GM12872 (cell line): ENCODE measurements around the gene KLHL2.

ENCODE experiments used
- TF ChIP-seq, protein P1 (sequence below): IDR thresholded peaks from 3 replicates; pipeline ENCODE4 v1.5.1; 2011; ENCODE audit warnings: low read depth, mild to moderate bottlenecking, low read length, moderate library complexity; ENCODE audit not compliant: insufficient read depth

Gene KLHL2

DNA sequence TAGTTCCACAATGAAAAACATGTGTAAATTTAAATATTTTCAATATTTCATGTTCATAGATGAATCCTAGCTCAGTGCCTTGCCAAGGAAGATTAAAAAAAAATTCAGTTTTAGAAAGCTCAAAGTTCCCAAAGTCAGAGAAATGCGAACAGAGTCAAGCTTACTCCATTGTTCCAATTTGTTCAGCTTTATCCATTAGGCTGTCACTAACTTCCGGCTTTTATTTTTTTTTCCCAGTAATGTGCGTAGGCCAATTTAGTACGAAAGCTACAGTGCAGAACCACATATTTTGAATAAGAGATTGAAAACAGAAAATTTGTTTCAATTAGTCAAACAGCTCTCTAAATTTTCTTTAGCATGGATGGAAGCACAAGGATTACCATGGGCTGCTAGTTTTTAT lies 23.1 kb upstream of the KLHL2 start:
- TF ChIP-seq, protein P1, sequence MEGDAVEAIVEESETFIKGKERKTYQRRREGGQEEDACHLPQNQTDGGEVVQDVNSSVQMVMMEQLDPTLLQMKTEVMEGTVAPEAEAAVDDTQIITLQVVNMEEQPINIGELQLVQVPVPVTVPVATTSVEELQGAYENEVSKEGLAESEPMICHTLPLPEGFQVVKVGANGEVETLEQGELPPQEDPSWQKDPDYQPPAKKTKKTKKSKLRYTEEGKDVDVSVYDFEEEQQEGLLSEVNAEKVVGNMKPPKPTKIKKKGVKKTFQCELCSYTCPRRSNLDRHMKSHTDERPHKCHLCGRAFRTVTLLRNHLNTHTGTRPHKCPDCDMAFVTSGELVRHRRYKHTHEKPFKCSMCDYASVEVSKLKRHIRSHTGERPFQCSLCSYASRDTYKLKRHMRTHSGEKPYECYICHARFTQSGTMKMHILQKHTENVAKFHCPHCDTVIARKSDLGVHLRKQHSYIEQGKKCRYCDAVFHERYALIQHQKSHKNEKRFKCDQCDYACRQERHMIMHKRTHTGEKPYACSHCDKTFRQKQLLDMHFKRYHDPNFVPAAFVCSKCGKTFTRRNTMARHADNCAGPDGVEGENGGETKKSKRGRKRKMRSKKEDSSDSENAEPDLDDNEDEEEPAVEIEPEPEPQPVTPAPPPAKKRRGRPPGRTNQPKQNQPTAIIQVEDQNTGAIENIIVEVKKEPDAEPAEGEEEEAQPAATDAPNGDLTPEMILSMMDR = no peak

DNA sequence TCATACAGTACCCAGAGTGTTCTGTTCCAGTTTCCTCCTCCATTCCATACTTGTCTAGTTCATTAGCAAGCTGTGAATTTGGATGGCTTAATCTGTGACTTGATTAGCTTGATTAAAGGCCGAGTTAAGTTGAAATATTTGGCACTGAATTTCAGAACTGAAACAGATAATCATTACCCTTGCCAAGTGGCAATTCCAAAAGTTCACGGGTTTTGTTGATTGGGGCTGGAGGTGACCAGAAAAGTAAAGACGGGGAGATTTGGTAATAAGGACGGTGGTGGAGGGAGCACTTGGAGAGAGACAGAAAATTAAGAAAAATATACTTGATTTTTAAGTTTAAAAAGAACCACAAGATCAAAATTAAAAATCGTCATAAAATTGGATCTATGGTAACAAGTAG lies 21.9 kb upstream of the KLHL2 start:
- TF ChIP-seq, protein P1 = no peak

DNA sequence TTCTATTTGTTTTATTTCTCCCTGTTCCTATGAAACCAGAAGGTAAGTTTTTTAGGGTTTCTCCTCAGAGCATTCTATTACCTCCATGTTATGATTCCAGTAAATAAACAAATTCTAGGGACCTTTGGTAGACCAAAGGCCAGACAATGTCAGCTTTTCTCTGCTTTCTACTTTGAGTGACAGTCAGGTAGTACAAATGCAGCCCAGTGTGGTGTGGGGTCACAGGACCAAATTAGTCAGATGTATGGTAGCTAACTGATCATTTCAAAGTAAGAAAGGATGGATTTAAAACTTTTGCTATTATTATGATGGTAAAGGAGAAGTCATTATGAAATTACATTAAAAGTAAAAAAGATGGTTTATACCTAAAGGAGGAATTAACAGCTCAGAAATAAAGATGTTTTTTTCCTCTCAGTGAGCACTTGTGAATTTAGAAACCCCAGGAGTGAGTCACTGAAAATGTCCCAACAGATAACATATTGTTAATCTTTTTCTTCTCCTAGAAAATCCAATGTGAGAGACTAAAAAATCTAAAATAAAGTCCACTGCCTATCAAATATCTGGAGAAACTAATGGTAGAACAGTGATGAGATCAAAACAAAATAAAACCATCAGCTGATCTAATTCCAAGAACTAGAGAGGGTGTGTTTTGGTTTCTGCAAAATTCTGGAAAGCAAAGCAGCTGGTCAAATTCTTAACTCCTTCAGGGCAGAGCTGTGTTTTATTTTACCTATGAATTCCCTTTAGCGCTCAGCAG lies 16.6 kb upstream of the KLHL2 start:
- TF ChIP-seq, protein P1 = no peak

DNA sequence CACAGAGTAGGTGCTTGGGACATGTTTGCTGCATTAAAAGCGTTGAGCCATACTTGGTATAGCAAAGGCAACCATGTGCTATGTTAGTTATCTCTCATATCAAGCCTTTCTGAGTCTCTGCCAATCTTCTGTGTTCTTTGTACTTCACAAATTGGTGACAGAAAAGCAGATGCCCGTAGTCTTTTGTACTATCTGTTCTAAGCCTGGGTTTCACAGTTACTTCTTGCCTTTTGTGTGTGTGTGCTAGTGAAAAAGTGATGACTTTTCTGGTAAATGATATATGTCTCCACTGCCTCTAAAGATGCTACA lies 16.1 kb upstream of the KLHL2 start:
- TF ChIP-seq, protein P1 = no peak

DNA sequence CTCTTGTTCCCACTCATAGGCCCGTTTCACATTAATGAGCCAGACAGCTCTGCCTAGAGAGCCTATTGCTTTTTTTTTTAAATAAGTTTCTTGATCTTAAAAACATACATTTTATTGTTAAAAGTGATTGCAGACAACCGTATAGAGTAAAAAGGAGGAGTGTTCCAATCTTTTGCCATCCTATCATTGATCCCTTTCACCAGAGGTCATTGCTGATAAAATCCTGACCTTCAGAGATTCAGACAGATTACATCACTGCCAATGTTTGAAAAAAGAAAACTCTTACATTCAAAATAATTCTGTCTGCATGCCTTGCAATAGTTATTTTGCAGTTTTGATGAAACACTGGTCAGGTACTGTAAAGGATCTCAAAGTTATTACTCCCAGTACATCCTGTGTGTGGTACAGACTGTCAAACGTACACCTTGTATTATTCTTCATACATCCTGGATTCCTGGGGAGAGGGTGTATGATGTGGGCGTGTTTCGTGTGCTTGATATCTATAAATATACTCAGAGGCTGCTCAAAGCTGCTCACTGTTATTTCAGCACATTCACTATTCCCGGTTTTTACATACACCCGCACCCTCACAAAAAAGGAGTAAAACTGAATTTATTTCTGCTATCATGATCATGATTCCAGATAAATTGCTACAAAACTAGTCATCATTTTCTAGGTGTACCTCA lies 15.4 kb upstream of the KLHL2 start:
- TF ChIP-seq, protein P1 = no peak

DNA sequence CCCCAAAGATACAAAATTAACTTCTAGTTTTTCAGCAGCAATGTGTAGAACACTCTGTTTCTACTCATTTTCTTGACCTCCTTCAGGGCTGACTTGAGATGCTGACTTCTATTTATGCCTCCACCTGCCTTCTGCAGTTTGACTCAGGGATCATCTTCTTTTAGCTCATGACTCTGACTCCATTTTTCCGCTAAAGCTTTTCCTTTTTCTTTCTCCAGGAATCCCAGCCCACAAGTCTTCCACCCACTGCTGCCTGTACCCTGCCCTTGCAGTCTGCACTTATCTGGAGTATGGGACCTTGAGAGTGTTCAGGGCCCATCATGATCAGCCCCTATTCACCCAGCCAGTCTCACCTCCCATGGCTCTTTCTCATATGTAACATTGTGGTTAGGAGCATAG lies 14.9 kb upstream of the KLHL2 start:
- TF ChIP-seq, protein P1 = no peak

DNA sequence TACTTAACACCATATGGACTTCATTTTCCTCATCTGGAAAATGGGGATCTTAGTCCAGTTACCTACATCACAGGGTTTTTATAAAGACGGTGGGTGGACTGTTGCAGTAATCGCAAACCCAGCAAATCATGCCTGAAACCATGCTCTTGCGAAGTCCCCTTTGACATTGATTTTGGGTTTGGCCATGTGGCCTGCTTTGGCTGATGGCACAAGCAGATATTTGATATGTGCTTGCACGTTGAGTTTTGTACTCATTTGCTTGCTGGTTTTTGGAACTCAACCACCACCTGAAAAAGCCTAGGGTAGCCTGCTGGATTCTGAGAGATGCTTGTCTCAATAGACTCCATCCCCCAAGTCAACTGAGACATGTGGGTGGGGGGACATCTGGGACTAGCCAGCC lies 14.4 kb upstream of the KLHL2 start:
- TF ChIP-seq, protein P1 = no peak
